Kidney epithelial cell (primary cell): ENCODE data around the gene ZBTB8A. TPM values are rescaled to one million over a fixed set of nuclear protein-coding genes. Genes with fewer than 3 reads are reported as not detected.
"Not testable (repeated sequence)": the region's sequence is repeated elsewhere in the genome, so short reads cannot be mapped to it uniquely, and the experiment has no call there.

Source experiments
- DNase-seq: peaks from one replicate; pipeline ENCODE4 v3.0.0-alpha.2; 2010; ENCODE audit warnings: low read depth
- H3K27me3 ChIP-seq: 2 replicates; pipeline ENCODE4 v1.6.0; 2011; ENCODE audit warnings: low read length; ENCODE audit not compliant: control insufficient read depth, insufficient read depth
- H3K36me3 ChIP-seq: 2 replicates; pipeline ENCODE4 v1.5.1; 2011; ENCODE audit warnings: low read length; ENCODE audit not compliant: control insufficient read depth, insufficient read depth
- H3K4me3 ChIP-seq: 2 replicates; pipeline ENCODE4 v1.5.1; 2011; ENCODE audit warnings: low read depth, mild to moderate bottlenecking, control low read depth, low read length
- CTCF ChIP-seq: IDR thresholded peaks from 2 replicates; pipeline ENCODE4 v1.5.1; 2011; ENCODE audit warnings: mild to moderate bottlenecking, moderate library complexity, low read length, control low read depth, inconsistent platforms; ENCODE audit not compliant: insufficient read depth, poor library complexity, severe bottlenecking
- total RNA-seq: library from RNA; depleted of rRNA; stranded (reverse); fragments of >200 nt; gene quantifications from 2 replicates; pipeline ENCODE4 v1.2.3, GENCODE V29; 2015

Gene ZBTB8A
- total RNA-seq, 1 donor from 2014 or later, result 7.5 TPM

GRCh38 chr1:32622806-32623681 lies 83.8 kb downstream of the ZBTB8A start:
- H3K4me3 ChIP-seq, result no peak overlapping the region
- H3K36me3 ChIP-seq, result no peaks in the 10 kb centered on the region
- no peak for TF ChIP-seq CTCF
- H3K27me3 ChIP-seq, result no peaks in the 10 kb centered on the region
- DNase-seq, result no peak

GRCh38 chr1:32623775-32624174 lies 84.5 kb downstream of the ZBTB8A start:
- no peak for TF ChIP-seq CTCF
- Histone ChIP-seq H3K36me3 (no peaks in the 10 kb centered on the region), H3K4me3 (no peak overlapping the region), H3K27me3 (no peaks in the 10 kb centered on the region)
- no peak for DNase-seq

- H3K27me3 ChIP-seq, result no peaks in the 10 kb centered on the region
- no peaks in the 10 kb centered on the region for H3K36me3 ChIP-seq
- H3K4me3 ChIP-seq, result no peak overlapping the region
- no peak for TF ChIP-seq CTCF
- no peak for DNase-seq
Measured at GRCh38 chr1:32626176-32626575, 86.9 kb downstream of the ZBTB8A start.

GRCh38 chr1:32627596-32628162 lies 88.5 kb downstream of the ZBTB8A start:
- Histone ChIP-seq H3K27me3 (no peaks in the 10 kb centered on the region), H3K36me3 (no peaks in the 10 kb centered on the region), H3K4me3 (no peak overlapping the region)
- TF ChIP-seq CTCF, result no peak
- no peak for DNase-seq

- H3K36me3 ChIP-seq, H3K4me3 ChIP-seq, H3K27me3 ChIP-seq, DNase-seq: not testable (repeated sequence)
Measured at GRCh38 chr1:32630173-32630572, 90.9 kb downstream of the ZBTB8A start.

GRCh38 chr1:32632829-32633228 lies 93.6 kb downstream of the ZBTB8A start:
- no peak for DNase-seq
- Histone ChIP-seq H3K4me3 (no peak overlapping the region), H3K27me3 (no peaks in the 10 kb centered on the region), H3K36me3 (no peaks in the 10 kb centered on the region)
- no peak for TF ChIP-seq CTCF
